GM19025 (cell line): Measurements from ENCODE around the gene KRT1.

Experiments used
- ATAC-seq: cut with Tn5 transposase; IDR thresholded peaks from one replicate; pipeline ENCODE4 v1.9.1; 2021; ENCODE audit warnings: mild to moderate bottlenecking, low read depth, moderate library complexity; ENCODE audit not compliant: unreplicated experiment

The KRT1 gene

DNA sequence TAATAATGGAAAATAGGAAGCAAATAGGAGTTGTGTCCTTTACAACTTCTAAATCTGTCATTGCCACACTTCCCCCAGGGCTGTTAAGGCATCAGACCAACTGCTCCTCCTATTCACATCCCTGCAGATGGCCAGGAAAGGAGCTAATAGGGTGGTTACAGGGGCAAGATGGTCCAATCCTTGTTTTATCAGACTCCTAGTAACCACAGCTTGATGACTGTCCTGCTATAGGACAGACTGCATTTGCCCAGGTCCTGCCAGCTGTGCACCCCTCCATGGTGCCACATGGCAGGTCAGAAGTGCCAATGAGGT lies 17.3 kb downstream of the KRT1 start:
- no peak for ATAC-seq

GRCh38 chr12:52662093-52662917 lies 17.9 kb downstream of the KRT1 start:
- ATAC-seq, result no peak

DNA sequence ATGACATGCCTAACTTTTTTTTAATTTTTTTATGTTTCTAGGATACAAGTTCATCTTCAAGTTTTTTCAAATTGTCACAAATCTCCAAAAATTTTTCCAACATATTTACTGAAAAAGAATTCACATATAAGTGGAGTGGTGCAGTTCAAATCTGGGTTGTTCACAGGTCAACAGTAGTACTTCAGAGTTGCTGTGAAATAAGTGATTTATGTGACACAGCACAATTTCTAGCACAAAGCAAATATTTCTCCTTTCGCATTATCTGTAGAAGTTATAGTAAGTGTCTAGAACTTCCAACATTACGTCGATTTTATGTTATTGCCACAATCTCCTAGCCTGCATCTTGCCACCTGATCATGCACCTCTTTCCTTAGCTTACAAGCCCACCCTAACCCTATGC lies 18.5 kb downstream of the KRT1 start:
- no peak for ATAC-seq

DNA sequence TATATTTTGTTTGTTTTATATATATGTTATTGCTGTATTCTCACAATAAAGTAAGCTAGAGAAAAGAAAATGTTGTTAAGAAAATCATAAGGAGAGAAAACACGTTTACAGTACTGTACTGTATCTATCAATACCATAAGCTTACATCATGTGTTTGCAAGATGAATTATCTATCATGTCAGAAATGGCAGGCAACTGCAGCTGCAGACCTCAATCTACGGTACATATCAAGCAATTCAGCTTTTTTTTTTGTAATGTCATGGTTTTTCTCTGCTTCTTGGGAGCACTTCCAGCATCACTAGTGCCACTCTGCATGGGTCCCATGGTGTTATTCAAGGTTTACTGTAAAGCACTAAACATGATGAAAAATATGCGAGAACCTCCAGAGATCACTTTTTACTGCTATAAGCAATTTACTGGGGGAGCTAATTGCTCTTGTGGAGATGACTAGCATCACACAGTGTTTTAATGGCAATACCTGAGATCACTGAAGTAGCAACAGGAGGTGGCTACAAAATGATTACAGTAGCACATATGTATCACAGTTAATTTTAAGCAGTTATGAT lies 19.2 kb downstream of the KRT1 start:
- no peak for ATAC-seq

DNA sequence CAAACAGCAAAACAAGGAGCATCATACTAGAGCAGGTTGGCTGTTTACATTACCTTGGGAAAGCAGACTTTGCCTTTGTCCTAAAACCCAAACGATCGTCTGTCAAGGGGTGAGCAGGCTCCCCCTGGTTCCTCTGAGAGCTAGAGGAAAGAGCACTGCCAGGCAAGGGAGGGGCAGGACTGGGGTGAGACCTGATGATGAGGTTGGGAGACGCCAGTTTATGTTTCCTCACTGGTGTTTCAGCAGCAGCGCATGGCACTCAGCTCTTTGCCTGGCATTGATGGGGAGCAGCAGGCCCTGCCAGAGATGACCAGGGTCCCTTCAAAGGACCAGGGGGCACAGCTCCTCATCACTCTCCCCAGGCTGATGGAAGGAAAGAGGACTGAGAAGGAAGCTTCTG lies 20.3 kb downstream of the KRT1 start:
- ATAC-seq, result no peak

GRCh38 chr12:52659395-52659794 lies 20.8 kb downstream of the KRT1 start:
- no peak for ATAC-seq

DNA sequence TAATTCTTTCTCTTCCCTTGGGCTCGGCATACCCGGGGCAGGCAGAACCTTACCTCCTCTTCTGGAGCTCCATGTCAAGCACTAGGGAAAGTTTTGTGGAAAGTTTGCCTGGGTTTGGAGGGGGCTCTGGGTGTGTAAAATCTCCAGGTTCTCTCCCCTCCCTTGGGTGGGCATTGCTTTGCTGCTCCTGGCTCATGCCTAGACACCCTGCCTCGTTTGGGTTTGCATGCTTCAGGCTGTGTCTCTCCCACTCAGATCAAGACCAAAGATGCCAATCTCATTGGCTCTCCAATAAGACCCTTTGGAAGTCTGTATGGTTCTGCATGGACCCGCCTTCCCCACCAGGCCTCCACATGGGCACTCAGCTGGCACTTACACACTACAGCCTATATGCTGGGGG lies 22.0 kb downstream of the KRT1 start:
- ATAC-seq, result no peak

DNA sequence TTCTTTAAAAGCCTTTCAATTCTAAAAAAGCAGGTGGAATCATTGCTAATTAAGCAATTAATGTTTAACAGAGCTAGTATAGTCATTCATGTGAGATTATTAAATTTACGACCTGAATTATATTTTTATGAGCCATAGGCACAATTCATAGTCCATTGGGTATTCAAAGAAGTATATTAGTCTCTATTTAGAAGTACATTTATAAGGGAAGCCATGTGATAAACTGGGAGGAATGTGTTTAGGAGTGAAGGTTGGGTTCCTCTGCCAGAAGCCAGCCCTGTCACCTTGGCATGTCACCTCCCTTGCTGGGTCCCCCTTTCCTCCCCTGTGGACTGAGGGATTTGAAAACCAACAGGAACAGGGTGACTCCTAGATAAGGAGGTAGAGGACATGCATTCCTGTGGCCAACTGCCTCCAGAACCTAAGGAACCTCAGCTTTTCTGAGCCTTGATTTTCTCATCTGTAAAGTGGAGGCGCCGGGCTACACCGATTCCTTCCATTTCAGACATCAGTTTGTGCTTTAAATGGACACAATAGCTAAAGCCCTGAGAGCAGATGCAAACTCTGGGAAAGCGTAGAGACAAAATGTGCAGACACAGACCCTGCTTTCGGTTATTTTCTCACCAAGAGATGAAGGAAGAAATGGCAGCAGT lies 22.8 kb downstream of the KRT1 start:
- ATAC-seq, result no peak

DNA sequence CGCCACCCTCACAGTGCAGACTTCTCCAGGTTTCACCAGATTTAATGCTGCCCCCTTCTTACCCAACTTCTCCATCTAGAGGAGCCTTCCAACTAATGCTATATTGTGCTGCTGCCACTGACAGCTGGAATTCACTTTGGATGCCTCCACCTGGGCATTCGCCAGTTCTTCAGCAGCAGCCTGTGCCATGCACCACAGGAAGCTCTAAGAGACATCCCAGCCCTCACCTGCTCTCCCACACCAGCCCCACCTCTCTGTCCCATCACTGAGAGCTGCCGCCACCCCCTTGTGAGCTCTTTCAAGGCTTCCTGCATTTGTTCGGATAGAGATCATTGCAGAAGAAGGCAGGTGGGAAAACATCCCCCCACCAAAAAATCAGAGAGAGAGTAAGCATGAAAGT lies 23.6 kb downstream of the KRT1 start:
- ATAC-seq, result no peak

GRCh38 chr12:52655720-52656124 lies 24.5 kb downstream of the KRT1 start:
- ATAC-seq, result no peak

GRCh38 chr12:52655251-52655650 lies 25.0 kb downstream of the KRT1 start:
- no peak for ATAC-seq

- no peak for ATAC-seq
These were observed 28.4 kb downstream of the KRT1 start, which contains the start of gene KRT2 for GRCh38 chr12:52651726-52652261. Gene KRT2, minus strand, starts transcription at chr12:52652211. Its CDS starts 69 bp downstream, at chr12:52652142.

DNA sequence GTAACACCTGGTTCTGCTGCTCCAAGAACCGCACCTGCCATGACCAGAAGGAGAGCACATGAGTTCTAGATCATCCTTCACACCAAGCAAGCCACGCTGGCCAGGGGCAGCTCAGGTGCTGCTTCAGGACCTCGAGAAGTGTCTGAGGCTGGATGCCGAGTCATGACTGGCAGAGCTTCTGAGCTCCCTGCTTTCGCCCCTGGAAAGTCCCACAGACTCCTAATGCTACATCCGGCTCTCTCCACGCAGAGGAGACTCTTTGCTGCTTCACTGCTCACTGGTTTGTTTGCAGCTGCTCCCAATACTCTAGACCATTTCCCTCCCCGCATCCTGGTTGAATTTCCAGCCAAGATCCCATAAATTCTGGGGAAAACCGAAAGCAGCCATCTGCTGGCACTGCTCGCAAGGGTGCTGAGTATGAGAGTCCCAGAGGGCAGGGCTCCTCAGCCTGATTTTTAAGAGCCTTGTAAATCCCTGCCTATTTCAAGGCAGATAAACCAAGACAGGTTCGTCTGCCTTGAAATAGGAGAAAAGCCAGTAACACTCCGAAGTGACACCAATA lies 29.6 kb downstream of the KRT1 start:
- ATAC-seq, result no peak

DNA sequence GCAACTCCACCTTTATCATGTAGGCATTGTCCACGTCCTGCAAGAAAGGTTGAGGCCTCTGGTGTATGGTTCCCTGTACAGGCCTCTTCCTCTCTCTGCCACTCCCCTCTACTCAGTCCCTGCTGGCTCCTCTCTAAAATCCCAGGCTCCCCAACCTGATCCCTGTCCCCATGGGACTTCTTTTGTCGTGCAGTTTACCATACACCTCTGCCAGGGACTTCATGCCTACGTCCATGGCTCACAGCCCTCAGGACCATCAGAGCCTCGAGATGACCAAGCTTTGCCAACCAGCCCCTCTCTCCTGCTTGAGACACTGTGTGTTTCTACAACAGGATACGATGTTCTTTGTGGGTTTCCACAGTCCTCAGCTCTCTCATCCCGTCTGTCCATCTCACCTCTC lies 31.1 kb downstream of the KRT1 start:
- ATAC-seq, result no peak

DNA sequence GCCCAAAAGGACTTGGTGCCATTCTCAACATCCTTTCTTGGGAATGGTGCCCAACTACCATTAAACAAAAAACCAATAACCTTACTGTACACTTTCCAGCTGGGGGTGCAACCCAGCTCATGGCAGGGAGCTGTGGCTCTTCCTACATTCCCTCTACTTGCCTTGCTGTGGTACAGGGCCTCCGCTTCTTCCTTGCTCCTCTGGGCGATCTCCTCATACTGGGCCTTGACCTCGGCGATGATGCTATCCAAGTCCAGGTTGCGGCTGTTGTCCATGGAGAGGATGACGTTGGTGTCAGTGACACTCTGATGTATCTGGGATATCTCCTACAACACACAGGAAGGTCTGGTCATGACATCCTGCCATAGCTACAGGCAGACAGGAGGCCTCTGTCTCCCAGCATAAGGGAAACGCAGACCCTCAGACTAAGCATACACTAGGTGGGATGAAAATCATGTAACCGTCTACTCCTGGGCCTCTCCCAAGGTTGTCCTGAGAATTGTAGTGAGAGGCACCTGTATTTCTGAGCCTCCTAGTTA lies 32.1 kb downstream of the KRT1 start:
- ATAC-seq, result no peak

- ATAC-seq, result no peak
These were observed 32.6 kb downstream of the KRT1 start for GRCh38 chr12:52647601-52648000.

- no peak for ATAC-seq
These were observed 33.6 kb downstream of the KRT1 start for GRCh38 chr12:52646613-52647012.

GRCh38 chr12:52645982-52646381 lies 34.2 kb downstream of the KRT1 start:
- ATAC-seq, result no peak

GRCh38 chr12:52645120-52645761 lies 35.0 kb downstream of the KRT1 start:
- ATAC-seq, result no peak

DNA sequence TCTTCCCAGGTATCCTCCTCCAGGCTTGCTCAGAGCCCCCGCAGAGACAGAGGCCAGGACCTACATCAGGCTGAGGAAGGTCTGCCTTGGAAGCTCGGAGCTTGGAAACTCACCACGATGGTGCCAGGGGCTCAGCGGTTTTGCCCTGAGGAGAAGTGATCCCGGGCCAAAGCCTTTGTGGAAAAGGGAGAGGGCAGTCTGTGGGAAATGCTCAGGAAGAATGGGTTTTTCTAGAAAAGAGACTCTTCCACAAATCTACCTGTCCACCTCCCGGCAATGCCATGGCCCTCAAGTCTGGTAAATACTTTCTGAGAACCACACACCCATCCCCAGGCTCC lies 36.2 kb downstream of the KRT1 start:
- ATAC-seq, result no peak
